Iris pigment epithelial cell (primary cell): ENCODE measurements around the gene RASGRP3.
A peak's percentile ranks its signal among the peaks of the same experiment; 100 is the strongest.

Experiments used
- DNase-seq: peaks from one replicate; pipeline ENCODE4 v3.0.0-alpha.2; 2011; ENCODE audit warnings: low read depth

RASGRP3 gene

DNA sequence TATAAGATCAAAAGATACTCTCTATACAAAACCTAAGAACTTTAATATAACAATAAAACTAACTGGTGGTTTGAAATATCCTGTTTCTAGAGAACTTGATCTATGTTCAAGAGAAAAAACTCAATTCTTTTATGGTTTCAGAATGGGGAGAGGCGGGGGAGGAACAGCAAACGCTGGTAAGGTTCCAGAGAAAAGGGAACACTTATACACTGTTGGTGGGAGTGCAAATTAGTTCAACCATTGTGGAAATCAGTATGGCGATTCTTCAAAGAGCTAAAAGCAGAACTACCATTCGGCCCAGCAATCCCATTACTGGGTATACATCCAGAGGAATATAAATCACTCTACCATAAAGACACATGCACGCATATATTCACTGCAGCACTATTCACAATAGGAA lies 105.4 kb downstream of the RASGRP3 start:
- DNase-seq, result no peak

DNA sequence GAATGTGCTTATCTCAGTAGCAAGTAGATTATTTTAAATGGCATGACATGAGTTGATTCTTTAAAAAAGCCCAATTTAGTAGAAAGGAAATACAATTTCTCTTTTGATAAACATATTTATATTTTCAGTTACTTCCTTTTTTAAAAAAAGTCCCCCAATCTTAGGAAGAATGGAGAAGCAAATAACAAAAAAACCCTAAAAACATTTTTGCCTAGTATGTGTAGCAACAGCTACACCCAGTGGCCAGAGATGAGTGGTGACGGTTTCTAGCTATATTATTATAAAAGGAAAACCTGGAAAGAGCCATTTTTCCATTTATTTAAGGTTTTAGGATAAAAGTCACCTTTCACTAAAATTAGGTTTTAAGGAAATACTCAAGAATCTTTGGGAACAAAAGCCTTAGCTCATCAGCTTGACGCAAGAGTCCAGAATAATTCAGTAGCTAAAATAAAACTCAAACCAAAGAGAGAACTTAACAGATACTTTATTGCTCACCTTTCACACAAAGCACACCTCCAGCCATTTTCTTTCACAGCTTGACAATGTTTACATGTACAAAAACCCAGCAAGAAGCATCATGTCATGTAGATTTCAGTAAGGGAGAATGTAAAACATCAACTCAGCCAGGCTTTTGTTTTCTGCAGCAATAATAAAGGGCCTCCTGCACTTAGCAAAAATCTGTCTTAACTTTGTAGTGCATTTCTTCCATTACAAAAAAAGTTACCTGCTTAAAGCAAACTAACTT lies 106.9 kb downstream of the RASGRP3 start:
- DNase-seq, result peak; percentile 32

DNA sequence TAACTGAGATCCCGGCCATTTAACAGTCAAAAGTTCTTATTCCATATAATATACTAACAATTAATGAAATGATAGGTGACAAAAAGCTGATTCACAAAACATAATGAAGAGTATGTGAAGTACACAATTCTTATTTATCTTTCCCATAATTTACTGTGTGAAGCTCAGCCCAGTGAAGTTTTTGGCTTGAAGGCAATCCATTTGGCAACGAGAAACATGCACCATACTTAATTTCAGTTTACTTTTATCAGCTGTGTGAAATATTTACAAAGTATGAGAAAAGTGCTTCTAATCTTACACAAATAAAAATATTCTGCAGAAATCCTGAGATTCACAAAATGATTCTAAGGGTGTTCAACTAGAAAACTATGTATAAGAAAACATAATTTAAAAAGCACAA lies 110.3 kb downstream of the RASGRP3 start:
- no peak for DNase-seq

DNA sequence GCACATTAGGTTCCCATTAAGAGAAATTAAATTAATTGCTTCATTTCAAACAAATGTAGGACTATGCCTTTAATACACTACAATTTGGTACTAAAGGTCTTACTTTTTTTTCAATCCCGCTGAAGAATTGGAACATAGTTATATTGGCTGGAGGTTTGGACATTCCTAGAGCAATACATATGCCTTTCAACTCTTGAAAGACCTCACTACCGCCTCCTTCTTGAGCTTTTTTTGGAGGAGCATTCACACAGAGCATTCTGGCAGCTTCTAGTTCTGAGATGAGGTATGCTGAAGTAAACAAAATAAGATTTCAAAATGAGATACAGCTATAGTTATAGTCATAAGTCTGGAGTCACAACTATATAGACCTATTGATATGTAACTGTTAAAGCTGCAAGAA lies 111.8 kb downstream of the RASGRP3 start:
- peak; percentile 59 for DNase-seq

DNA sequence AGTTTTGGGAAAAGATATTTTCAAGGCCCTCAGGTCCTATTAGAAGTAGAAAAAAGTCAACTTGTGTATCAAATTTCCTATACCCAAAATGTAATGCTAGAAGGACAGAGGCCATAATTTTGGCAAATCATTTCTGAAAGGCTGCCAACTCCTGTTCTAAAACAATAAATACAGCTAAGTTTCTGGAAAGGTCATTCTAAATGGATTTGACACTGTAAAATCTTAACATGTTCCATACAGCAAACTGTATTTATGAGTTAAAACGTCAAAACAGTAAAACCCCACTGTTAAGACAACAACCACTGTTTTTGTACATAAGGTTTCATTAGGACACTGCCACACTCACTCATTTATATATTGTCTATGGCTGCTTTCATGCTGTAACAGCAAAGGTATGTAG lies 113.0 kb downstream of the RASGRP3 start:
- DNase-seq, result peak; percentile 19

DNA sequence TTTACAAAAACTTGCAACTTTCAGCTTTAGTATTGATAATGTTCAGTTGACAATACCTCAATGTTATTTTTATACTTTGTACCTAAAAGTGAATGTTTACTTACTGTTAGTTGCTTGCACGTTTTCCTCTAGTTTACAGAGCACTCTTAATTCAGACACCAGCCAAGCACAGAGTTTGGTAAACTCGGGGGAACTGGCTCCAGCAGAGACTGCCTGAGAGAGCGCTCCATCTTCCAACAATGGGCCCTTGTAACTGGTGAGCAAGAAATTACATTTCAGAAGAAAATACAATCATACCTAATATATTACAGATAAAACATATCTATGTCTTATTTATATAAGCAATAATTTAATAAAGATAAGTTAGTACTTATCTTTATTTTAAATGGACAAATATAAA lies 118.9 kb downstream of the RASGRP3 start:
- no peak for DNase-seq

DNA sequence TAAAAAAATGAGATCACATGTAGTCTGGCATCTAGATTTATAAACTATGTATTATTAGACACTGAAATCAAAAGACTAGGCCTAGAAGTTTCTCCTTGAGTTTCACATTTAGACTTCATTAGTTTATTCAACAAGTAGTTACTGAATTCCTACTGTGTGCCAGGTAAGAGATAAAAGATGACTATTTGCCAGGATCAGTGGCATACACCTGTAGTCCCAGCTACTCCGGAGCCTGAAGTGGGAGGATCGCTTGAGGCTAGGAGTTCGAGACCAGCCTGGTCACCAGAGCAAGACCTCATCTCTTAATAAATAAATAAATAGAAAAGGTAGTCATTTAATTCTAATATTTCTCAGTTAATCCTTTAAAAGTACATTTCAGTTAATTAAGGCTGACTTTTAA lies 120.6 kb downstream of the RASGRP3 start:
- no peak for DNase-seq

DNA sequence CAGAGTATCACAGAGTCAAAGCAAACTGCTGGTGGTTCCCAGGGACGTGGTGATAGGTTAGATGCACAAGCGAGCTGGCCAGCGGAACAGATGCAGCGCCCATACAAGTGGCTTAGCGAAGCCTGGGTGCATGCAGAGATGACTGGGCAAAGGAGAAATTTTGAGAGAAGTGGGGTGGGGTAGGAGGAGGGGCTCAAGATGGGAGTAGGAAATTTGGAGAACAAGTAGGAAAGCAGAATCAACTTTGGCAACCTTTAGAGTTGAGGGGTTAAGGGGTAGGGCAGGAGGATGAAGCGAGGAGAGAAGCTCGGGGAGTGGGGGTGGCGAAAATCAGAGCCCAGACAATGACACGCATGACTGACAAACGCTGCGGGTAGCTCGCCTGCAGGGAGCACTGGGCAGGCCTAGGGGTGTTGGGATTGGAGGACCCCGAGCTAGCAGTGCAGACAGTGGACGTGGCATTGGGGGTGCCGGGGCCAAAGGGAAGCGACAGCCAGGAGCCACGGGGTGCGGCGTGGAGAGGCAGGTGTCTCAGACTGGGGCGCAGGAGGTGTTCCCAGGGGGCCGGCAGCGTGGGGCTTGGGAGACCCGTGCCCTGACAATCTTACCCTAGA lies 122.2 kb downstream of the RASGRP3 start:
- peak; percentile 73 for DNase-seq

DNA sequence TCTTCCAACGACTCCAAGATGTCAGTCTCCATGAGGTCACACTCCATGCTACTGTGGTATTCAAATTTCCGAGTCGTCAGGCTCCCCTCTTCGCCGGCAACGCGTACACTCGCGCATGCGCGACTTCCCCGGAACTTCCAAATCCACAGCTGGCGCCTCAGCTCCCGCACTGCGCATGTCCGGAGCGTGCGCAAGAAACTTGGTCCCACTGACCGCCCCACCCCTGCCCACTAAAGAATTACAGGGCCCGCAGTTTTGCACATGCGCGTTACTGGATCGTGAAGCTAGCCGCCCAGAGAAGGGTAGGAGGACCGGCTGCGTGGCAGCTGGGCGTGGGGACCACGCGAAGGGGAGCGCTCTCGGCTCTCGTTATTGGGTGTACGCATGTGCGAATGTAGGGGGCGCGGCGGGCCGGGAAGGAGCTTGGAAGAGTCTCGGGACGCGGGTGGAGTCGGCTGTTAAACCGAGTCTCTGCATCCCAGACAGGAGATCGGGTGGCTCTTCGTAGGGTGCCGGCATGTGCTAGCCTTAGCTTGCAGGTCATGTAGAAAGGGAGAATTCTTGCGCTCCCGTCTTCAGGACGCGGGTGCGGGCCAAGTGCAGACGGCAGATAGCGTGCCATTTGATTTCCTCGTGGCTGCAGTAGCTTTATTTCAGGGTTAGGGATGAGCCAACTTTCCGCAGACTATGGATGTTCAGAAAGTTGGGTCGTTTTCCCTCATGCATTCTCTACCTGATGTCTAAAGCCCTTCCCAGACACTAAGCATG lies 122.9 kb downstream of the RASGRP3 start, which contains the start of gene FAM98A:
TSS of gene FAM98A (minus strand) at position 125 of the 768 bp plus-strand sequence. CDS start at position 47, 78 bp downstream.
- peak; percentile 98 for DNase-seq

DNA sequence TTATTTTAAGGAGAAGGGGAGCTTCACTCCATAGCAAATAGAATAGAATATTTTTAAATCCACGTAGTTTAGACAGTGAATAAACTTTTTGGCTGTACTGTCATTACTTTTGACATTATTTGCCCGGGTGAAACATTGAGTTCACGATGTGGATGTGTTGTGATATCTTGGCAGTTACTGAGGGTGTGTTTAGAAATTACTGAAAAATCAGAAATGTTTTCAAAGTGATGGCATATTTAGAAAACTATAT lies 123.4 kb downstream of the RASGRP3 start:
- no peak for DNase-seq

DNA sequence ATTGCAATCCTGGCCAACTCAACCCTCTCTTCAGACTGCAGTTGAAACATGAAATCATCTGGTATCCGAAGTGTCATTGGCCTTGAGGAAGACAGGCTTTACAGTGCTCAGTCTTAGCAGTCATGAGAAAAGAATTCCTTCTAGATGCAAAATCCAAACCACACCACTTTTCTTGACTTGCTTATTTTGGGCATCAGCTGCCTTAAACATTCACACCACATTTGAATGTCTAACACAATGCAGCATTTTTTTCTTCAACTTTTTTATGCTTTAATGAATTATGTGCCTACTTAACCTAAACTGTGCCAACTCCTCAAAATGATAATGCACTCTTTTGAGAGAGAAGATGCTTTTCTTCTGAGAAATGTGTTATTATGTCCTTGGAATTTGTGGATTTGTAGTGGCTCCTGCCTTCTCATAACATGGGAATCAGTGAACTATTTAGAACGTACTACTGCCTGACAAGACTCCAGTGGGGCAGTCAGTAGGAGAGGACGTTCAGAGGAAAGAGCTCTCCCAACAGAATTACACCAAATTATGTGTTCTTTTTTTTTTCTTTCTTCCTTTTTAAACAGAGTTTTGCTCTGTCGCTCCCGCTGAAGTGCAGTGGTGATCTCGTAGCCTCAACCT lies 125.9 kb downstream of the RASGRP3 start:
- DNase-seq, result peak; percentile 37

DNA sequence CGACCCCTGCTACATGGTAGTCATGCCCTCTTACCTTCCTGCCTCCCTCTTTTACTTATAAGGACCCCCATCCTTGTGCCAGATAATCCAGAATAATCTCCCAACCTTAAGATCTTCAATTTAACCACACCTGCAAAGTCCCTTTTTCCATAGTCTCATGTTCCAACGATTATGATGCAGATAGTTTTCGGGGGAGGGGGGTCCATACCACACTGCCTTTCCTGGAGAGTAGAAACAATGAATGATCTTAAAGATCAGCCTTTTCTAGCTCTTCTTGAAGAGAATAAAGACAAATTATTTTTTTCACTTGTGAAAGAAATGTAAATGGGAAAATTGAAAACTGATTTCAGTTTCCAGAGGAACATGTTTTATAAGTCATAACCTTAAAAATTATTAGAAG lies 127.0 kb downstream of the RASGRP3 start:
- no peak for DNase-seq

DNA sequence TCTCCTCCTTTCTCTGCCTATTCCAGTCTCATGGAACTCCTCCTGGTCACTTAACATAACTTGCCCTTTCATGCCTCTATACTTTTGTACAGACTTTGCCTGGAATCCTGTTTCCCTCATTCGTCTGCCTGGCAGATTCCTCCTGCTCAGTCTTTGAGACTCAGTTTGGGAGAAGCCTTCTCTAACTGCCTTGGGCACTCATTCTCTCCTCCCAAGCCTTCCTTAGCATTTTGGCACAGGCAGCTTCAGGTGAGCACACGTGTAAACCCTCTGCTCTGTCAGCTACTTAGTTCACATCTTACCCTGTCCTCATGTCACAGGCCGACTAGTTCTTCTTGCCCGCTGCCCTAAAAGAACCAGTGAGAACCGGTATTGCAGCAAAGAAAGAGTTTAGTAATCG lies 128.6 kb downstream of the RASGRP3 start:
- no peak for DNase-seq

DNA sequence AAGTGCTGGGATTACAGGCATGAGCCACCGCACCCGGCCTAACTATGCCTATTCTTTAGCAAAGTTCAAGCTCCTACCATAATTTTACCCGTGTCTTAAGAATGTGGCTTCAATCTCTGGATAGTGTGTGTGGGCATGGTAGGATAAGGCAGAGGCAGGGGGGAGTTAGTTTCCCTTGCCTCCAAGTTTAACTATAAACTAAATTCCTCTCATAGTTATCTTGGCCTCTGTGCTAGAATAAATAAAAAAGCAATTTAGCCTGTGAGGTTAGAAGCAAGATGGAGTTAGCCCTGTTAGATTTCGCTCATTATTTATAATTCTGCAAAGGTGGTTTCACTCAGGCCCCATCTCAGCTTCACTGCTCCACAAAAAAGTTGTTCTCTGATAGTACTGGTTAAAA lies 129.7 kb downstream of the RASGRP3 start:
- DNase-seq, result no peak

DNA sequence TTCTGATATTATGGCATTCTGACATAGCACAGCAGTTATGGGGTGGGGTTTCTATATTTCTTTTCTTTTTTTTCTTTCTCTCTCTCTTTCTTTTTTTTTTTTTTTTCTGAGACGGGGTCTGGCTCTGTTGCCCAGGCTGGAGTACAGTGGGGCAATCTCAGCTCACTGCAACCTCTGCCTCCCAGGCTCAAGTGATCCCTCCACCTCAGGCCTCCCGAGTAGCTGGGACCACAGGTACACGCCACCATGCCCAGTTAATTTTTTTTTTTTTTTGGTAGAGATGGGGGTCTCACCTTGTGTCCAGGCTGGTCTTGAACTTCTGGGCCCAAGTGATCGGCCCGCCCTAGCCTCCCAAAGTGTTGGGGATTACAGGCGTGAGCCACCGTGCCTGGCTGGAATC lies 130.2 kb downstream of the RASGRP3 start:
- DNase-seq, result no peak

DNA sequence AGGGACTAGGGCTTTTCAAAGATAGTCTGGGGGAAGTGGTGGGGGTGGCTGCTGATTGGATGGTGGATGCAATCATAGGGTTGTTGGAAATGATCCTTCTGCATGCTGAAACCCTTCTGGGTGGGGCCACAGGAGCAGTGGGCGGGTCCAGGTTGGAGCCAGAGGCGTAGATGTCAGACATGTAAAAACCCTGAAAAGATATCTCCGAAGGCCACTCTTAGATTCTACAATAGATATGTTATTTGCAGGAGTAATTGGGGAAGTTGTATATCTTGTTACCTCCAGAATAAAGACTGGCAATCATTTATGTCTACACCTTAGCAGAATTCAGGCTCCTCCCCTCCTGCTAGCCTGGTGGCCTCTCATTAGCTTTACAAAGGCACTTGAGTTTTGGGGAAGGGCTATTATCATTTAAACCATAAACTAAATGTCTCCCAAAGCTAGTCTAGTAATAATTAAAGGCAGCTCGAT lies 130.8 kb downstream of the RASGRP3 start:
- DNase-seq, result no peak

DNA sequence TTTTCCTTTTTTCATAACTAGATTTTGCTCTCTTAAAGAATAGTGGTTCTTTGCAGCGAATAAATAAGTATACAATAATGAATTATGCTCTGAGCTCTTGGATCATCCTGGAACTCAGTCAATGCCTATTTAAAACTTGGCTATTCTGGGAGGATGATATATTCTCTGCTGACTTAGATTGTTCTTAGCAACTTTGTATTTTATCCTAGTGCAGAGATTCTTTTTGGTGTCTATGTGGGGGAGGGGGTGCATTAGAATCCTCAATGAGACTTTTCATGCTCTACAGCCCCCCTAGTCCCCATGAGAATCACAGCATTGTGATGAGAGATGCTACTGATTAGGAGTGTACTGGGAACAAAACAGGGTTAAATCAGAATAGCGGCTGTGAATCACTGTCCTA lies 131.5 kb downstream of the RASGRP3 start:
- DNase-seq, result no peak

DNA sequence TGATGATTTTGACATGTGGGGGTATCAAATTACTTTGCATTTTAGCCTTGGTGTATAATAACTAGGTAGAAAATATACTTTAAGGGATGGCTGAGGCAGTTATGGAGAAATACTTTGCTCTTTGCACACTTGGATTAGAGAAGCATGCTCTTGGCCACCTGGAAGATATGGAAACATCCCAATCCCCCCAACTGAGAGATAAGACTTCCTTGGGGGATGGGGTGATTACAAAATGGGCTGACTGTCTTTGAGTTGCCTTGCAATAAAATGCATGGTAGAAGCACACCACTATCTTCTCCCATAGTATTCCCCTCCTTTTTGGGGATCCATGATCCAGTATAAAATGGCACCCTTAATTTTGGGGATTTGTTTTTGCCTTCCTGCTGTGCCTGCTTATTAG lies 137.7 kb downstream of the RASGRP3 start:
- peak; percentile 4 for DNase-seq
